Endothelial cell of umbilical vein (primary cell): ENCODE data around the gene EPAS1. TPM values are rescaled to one million over a fixed set of nuclear protein-coding genes. Genes with fewer than 3 reads are reported as not detected.

Source experiments
- BruUV-seq: library from RNA; stranded (reverse); fragments of 400-500 nt; replicated peaks from 2 replicates; lab custom pipeline; 2021; lab: Mats Ljungman, UMichigan
- CTCF ChIA-PET: fragments of 300-600, 350-600 bp; sonication (Branson Sonifier 250); formaldehyde crosslinking; loops from one replicate; lab custom pipeline; 2021; ENCODE audit warnings: antibody characterized with exemption, inconsistent platforms; lab: Charles Lee
- POLR2A ChIA-PET: fragments of 300-600, 350-600 bp; sonication (Branson Sonifier 250); formaldehyde crosslinking; loops from one replicate; lab custom pipeline; 2021; ENCODE audit warnings: antibody characterized with exemption, inconsistent platforms; lab: Charles Lee
- DNase-seq: peaks from one replicate; pipeline ENCODE4 v3.0.0-alpha.2; 2011; ENCODE audit warnings: low read depth, low spot score
- FAIRE-seq: peaks from 2 replicates; lab custom pipeline; 2011; peaks lifted over from hg19 to GRCh38; lab: Jason Lieb, UNC
- H2AFZ ChIP-seq: 2 replicates; pipeline ENCODE4 v1.6.0; 2012; ENCODE audit warnings: low read depth, low read length, control low read depth, inconsistent platforms
- H3K27ac ChIP-seq: 2 replicates; pipeline ENCODE4 v1.5.1; 2011; ENCODE audit warnings: low read depth, mild to moderate bottlenecking, control low read depth, low read length, moderate library complexity; ENCODE audit not compliant: insufficient read depth
- H3K27me3 ChIP-seq, 2 experiments: 2 replicates each; pipeline versions ENCODE4 v1.6.0 to v1.6.1; 2011; ENCODE audit warnings: low read length in 2 of 2, mixed read lengths in 1 of 2; ENCODE audit not compliant: control insufficient read depth in 2 of 2, insufficient read depth in 2 of 2
- H3K36me3 ChIP-seq, 2 experiments: 2 replicates in 1 of 2; 3 replicates in 1 of 2; pipeline ENCODE4 v1.5.1; 2011; ENCODE audit warnings: low read length in 2 of 2, mild to moderate bottlenecking in 1 of 2, moderate library complexity in 1 of 2; ENCODE audit not compliant: control insufficient read depth in 2 of 2, insufficient read depth in 2 of 2; ENCODE audit errors: extremely low read depth in 1 of 2
- H3K4me1 ChIP-seq: 3 replicates; pipeline ENCODE4 v1.5.1; 2011; ENCODE audit warnings: mild to moderate bottlenecking, low read length; ENCODE audit not compliant: control insufficient read depth, insufficient read depth; ENCODE audit errors: extremely low read depth
- H3K4me2 ChIP-seq: 2 replicates; pipeline ENCODE4 v1.6.1; 2011; ENCODE audit warnings: low read length, control low read depth, mixed read lengths; ENCODE audit not compliant: insufficient read depth
- H3K4me3 ChIP-seq, 3 experiments: fragments of 200-600 bp in 1 of 3; sonication (generic), shearing (Covaris generic) in 1 of 3; replicated peaks in 1 of 3; 2 replicates each; pipeline ENCODE4 v1.5.1; 2011 to 2016; ENCODE audit warnings: control low read depth in 3 of 3, low read length in 3 of 3, mild to moderate bottlenecking in 2 of 3, inconsistent platforms in 1 of 3, low read depth in 1 of 3, moderate library complexity in 1 of 3; ENCODE audit not compliant: insufficient read depth in 1 of 3
- H3K79me2 ChIP-seq: 2 replicates; pipeline ENCODE4 v1.6.0; 2012; ENCODE audit warnings: low read length, inconsistent platforms; ENCODE audit not compliant: control insufficient read depth, insufficient read depth
- H3K9ac ChIP-seq: replicated peaks from 2 replicates; pipeline ENCODE3; 2011; ENCODE audit warnings: low read length, control low read depth; ENCODE audit not compliant: insufficient read depth; ENCODE audit errors: extremely low read depth
- H3K9me1 ChIP-seq: replicated peaks from 3 replicates; pipeline ENCODE4 v1.6.0; 2011; ENCODE audit warnings: mild to moderate bottlenecking, low read length; ENCODE audit not compliant: control insufficient read depth, insufficient read depth; ENCODE audit errors: extremely low read depth
- H3K9me3 ChIP-seq: replicated peaks from 2 replicates; pipeline ENCODE4 v1.5.1; 2012; ENCODE audit warnings: low read length, inconsistent platforms; ENCODE audit not compliant: control insufficient read depth, insufficient read depth
- H4K20me1 ChIP-seq: replicated peaks from 2 replicates; pipeline ENCODE3; 2011; ENCODE audit warnings: mild to moderate bottlenecking, low read length; ENCODE audit not compliant: control insufficient read depth, insufficient read depth; ENCODE audit errors: extremely low read depth
- CTCF ChIP-seq, 2 donors: IDR thresholded peaks; 1 replicate in 1 of 2; 2 replicates in 1 of 2; pipeline ENCODE4 v1.5.1; 2011; ENCODE audit warnings: low read length in 2 of 2, mild to moderate bottlenecking in 2 of 2, moderate library complexity in 2 of 2, control low read depth in 1 of 2, inconsistent platforms in 1 of 2, low read depth in 1 of 2; ENCODE audit not compliant: insufficient read depth in 1 of 2; ENCODE audit errors: extremely low read depth in 1 of 2
- EZH2 ChIP-seq: IDR thresholded peaks from 2 replicates; pipeline ENCODE4 v1.6.1; 2012; ENCODE audit warnings: borderline replicate concordance, low read depth, mild to moderate bottlenecking, moderate library complexity, low read length, inconsistent platforms; ENCODE audit not compliant: severe bottlenecking
- FOS ChIP-seq: IDR thresholded peaks from 2 replicates; pipeline ENCODE4 v1.6.1; 2011; ENCODE audit warnings: mild to moderate bottlenecking, low read length, moderate library complexity, borderline replicate concordance; ENCODE audit not compliant: insufficient read depth
- GATA2 ChIP-seq: IDR thresholded peaks from 2 replicates; pipeline ENCODE4 v1.7.0; 2011; ENCODE audit warnings: low read depth, mild to moderate bottlenecking, moderate library complexity, mixed read lengths, low read length; ENCODE audit not compliant: insufficient read length, insufficient read depth
- JUN ChIP-seq: IDR thresholded peaks from 2 replicates; pipeline ENCODE4 v1.6.1; 2011; ENCODE audit warnings: borderline replicate concordance, low read depth; ENCODE audit not compliant: insufficient read length, insufficient read depth
- MAX ChIP-seq: IDR thresholded peaks from 2 replicates; pipeline ENCODE4 v1.6.1; 2011; ENCODE audit not compliant: insufficient read depth, insufficient read length
- MYC ChIP-seq: IDR thresholded peaks from one replicate; pipeline ENCODE4 v1.6.1; 2011; ENCODE audit warnings: mild to moderate bottlenecking, low read depth, low read length
- POLR2A ChIP-seq: IDR thresholded peaks from 2 replicates; pipeline ENCODE4 v1.6.1; 2012; ENCODE audit warnings: low read depth, mild to moderate bottlenecking, control low read depth, low read length
- POLR2AphosphoS5 ChIP-seq: IDR thresholded peaks from 2 replicates; pipeline ENCODE4 v1.6.1; 2012; ENCODE audit warnings: low read depth, mild to moderate bottlenecking, control low read depth, low read length, moderate library complexity; ENCODE audit not compliant: insufficient read depth
- dilution Hi-C: fragments of 300-500 bp; cut with MboI; formaldehyde crosslinking; loops from one replicate; pipeline ENCODE4 v1.15.0; 2019; ENCODE audit warnings: low sequenced_read_pairs; ENCODE audit not compliant: extremely low pct_ligation_motif_present
- intact Hi-C: fragments of 100-400 bp; cut with micrococcal nuclease; formaldehyde crosslinking; loops from one replicate; pipeline ENCODE4 v1.10.0; 2022
- polyA plus RNA-seq, 4 experiments: library from polyadenylated mRNA; depleted of rRNA in 3 of 4; stranded (reverse) in 3 of 4; unstranded in 1 of 4; fragments of >200 nt; gene quantifications; 2 replicates each; pipeline versions ENCODE4 v1.2.1 to v1.2.3, GENCODE V29; 2011 to 2012; ENCODE audit warnings: missing spikeins in 1 of 4
- total RNA-seq: library from RNA; stranded (reverse); gene quantifications from 2 replicates; pipeline ENCODE4 v1.2.3, GENCODE V29; 2021

Gene EPAS1
- total and polyA plus RNA-seq, 2 donors (not counting 3 experiments of a cell fraction or from before 2014, with no cell fraction given): 229 to 374 TPM

GRCh38 chr2:46409756-46410155 lies 112.5 kb downstream of the EPAS1 start:
- no peak for DNase-seq
- FAIRE-seq: no peak
- Histone ChIP-seq H3K9me1 (no peaks in the 10 kb centered on the region), H3K9ac (no peak overlapping the region), H3K4me2 (no peak overlapping the region), H3K27me3 (peaks cover 0 to 2% of the 10 kb centered on the region in 2 experiments), H4K20me1 (no peaks in the 10 kb centered on the region), H3K9me3 (no peaks in the 10 kb centered on the region), H3K27ac (no peak overlapping the region), H3K36me3 (no peaks in the 10 kb centered on the region), H3K4me1 (no peaks in the 10 kb centered on the region), H3K4me3 (no peak overlapping the region), H2AFZ (no peak overlapping the region), H3K79me2 (no peaks in the 10 kb centered on the region)
- ChIA-PET POLR2A (no interaction called here), CTCF (no interaction called here)
- TF ChIP-seq FOS: no peak
- TF ChIP-seq GATA2: no peak
- TF ChIP-seq MAX: no peak
- no peak for TF ChIP-seq CTCF (IDR thresholded peaks at IDR 0.05; ENCODE audit: extremely low read depth in 1 of 2, insufficient read depth in 1 of 2, low read depth in 1 of 2, low read length in 2 of 2)
- no peak for TF ChIP-seq MYC
- TF ChIP-seq POLR2A: no peak
- TF ChIP-seq JUN: no peak
- no peak for TF ChIP-seq POLR2AphosphoS5
- no peak for TF ChIP-seq EZH2
- intact Hi-C loops (no loop called here), dilution Hi-C loops (no loop called here)
- BruUV-seq: no TSS peak
